Measurements from ENCODE around the gene KIF16B.

DNA sequence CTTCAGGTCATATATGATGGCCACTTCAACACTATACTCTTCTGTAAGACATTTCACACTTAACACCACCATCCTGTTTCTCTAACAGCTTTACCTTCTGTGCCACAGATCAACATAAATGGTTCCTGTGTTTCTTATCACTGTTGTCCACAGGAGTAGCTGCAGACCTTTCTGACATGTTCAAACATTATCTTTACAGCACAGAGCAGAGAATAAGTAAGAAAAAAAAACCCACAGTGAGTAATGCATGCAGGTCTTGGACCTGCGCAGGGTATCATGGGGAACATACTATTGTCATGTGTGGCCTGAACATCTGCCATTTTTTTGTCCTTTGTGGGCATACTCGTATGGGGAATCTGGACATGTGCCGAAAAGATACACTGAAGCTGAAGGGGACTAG lies 161.9 kb downstream of the KIF16B start:
- TF ChIP-seq, protein P1, sequence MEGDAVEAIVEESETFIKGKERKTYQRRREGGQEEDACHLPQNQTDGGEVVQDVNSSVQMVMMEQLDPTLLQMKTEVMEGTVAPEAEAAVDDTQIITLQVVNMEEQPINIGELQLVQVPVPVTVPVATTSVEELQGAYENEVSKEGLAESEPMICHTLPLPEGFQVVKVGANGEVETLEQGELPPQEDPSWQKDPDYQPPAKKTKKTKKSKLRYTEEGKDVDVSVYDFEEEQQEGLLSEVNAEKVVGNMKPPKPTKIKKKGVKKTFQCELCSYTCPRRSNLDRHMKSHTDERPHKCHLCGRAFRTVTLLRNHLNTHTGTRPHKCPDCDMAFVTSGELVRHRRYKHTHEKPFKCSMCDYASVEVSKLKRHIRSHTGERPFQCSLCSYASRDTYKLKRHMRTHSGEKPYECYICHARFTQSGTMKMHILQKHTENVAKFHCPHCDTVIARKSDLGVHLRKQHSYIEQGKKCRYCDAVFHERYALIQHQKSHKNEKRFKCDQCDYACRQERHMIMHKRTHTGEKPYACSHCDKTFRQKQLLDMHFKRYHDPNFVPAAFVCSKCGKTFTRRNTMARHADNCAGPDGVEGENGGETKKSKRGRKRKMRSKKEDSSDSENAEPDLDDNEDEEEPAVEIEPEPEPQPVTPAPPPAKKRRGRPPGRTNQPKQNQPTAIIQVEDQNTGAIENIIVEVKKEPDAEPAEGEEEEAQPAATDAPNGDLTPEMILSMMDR (conservative IDR thresholded peaks at IDR 0.05; ENCODE audit: low read depth in 2 of 2): no peak
- no peak for TF ChIP-seq JUNB (IDR thresholded peaks at IDR 0.05; ENCODE audit: unreplicated experiment)
- TF ChIP-seq EZH2 (IDR thresholded peaks at IDR 0.05; ENCODE audit: low read depth, unreplicated experiment): no peak
- TF ChIP-seq EZH2phosphoT487 (IDR thresholded peaks at IDR 0.05; ENCODE audit: unreplicated experiment): no peak
- TF ChIP-seq POLR2AphosphoS5 (IDR thresholded peaks at IDR 0.05; ENCODE audit: low read depth): no peak
- TF ChIP-seq, protein P2, sequence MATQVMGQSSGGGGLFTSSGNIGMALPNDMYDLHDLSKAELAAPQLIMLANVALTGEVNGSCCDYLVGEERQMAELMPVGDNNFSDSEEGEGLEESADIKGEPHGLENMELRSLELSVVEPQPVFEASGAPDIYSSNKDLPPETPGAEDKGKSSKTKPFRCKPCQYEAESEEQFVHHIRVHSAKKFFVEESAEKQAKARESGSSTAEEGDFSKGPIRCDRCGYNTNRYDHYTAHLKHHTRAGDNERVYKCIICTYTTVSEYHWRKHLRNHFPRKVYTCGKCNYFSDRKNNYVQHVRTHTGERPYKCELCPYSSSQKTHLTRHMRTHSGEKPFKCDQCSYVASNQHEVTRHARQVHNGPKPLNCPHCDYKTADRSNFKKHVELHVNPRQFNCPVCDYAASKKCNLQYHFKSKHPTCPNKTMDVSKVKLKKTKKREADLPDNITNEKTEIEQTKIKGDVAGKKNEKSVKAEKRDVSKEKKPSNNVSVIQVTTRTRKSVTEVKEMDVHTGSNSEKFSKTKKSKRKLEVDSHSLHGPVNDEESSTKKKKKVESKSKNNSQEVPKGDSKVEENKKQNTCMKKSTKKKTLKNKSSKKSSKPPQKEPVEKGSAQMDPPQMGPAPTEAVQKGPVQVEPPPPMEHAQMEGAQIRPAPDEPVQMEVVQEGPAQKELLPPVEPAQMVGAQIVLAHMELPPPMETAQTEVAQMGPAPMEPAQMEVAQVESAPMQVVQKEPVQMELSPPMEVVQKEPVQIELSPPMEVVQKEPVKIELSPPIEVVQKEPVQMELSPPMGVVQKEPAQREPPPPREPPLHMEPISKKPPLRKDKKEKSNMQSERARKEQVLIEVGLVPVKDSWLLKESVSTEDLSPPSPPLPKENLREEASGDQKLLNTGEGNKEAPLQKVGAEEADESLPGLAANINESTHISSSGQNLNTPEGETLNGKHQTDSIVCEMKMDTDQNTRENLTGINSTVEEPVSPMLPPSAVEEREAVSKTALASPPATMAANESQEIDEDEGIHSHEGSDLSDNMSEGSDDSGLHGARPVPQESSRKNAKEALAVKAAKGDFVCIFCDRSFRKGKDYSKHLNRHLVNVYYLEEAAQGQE (IDR thresholded peaks at IDR 0.05; ENCODE audit: unreplicated experiment): no peak
- TF ChIP-seq NANOG (IDR thresholded peaks at IDR 0.05; ENCODE audit: borderline replicate concordance): no peak
- no peak for TF ChIP-seq STAT1 (IDR thresholded peaks at IDR 0.05; ENCODE audit: unreplicated experiment)
- no peak for TF ChIP-seq CREB1 (CRISPR knock-in tag; IDR thresholded peaks at IDR 0.05; ENCODE audit: low read depth)
- TF ChIP-seq ZNF331 (CRISPR knock-in tag; IDR thresholded peaks at IDR 0.05; ENCODE audit: low read depth): no peak
- TF ChIP-seq, protein P3, sequence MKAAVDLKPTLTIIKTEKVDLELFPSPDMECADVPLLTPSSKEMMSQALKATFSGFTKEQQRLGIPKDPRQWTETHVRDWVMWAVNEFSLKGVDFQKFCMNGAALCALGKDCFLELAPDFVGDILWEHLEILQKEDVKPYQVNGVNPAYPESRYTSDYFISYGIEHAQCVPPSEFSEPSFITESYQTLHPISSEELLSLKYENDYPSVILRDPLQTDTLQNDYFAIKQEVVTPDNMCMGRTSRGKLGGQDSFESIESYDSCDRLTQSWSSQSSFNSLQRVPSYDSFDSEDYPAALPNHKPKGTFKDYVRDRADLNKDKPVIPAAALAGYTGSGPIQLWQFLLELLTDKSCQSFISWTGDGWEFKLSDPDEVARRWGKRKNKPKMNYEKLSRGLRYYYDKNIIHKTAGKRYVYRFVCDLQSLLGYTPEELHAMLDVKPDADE (IDR thresholded peaks at IDR 0.05): no peak

Measured in GM23338 (cell line).